NCI-H2227 treated with DMSO at 0.1 percent for 48 hours (cell line): ENCODE results near the gene CBX7.

ENCODE experiments used
- DNase-seq: peaks from one replicate; lab custom pipeline; 2025; lab: John Stamatoyannopoulos, UW

Gene CBX7

GRCh38 chr22:39123751-39124581 lies 28.5 kb downstream of the CBX7 start:
- DNase-seq, result no peak

GRCh38 chr22:39122772-39123470 lies 29.6 kb downstream of the CBX7 start:
- no peak for DNase-seq

- DNase-seq, result no peak
These were observed 31.5 kb downstream of the CBX7 start for GRCh38 chr22:39120983-39121382.

GRCh38 chr22:39117585-39118191 lies 34.8 kb downstream of the CBX7 start:
- no peak for DNase-seq

GRCh38 chr22:39115977-39116621 lies 36.4 kb downstream of the CBX7 start:
- DNase-seq, result no peak

GRCh38 chr22:39115570-39115969 lies 36.9 kb downstream of the CBX7 start:
- DNase-seq, result no peak

- no peak for DNase-seq
These were observed 38.4 kb downstream of the CBX7 start for GRCh38 chr22:39114112-39114511.

GRCh38 chr22:39110631-39111561 lies 41.6 kb downstream of the CBX7 start:
- DNase-seq, result no peak

GRCh38 chr22:39109361-39109760 lies 43.1 kb downstream of the CBX7 start:
- DNase-seq, result no peak

GRCh38 chr22:39108487-39108886 lies 44.0 kb downstream of the CBX7 start:
- no peak for DNase-seq

GRCh38 chr22:39106326-39106725 lies 46.2 kb downstream of the CBX7 start:
- DNase-seq, result no peak

- DNase-seq, result no peak
These were observed 49.0 kb downstream of the CBX7 start for GRCh38 chr22:39103431-39103830.

- DNase-seq, result no peak
These were observed 51.3 kb downstream of the CBX7 start for GRCh38 chr22:39101226-39101625.

GRCh38 chr22:39098576-39098975 lies 53.9 kb downstream of the CBX7 start:
- no peak for DNase-seq

- no peak for DNase-seq
These were observed 54.5 kb downstream of the CBX7 start for GRCh38 chr22:39098026-39098425.

- no peak for DNase-seq
These were observed 55.1 kb downstream of the CBX7 start, which contains the start of gene APOBEC3H for GRCh38 chr22:39097098-39098020. Gene APOBEC3H, plus strand, starts transcription at chr22:39097244. Its CDS starts 3,035 bp downstream, at chr22:39100279.

GRCh38 chr22:39095971-39096370 lies 56.5 kb downstream of the CBX7 start:
- no peak for DNase-seq

- DNase-seq, result no peak
These were observed 57.6 kb downstream of the CBX7 start for GRCh38 chr22:39094717-39095389.

GRCh38 chr22:39092111-39092862 lies 60.2 kb downstream of the CBX7 start:
- DNase-seq, result no peak
